ENCODE measurements around the gene ZBTB46.
"Not testable (repeated sequence)": the region's sequence is repeated elsewhere in the genome, so short reads cannot be mapped to it uniquely, and the experiment has no call there.

ZBTB46 gene

DNA sequence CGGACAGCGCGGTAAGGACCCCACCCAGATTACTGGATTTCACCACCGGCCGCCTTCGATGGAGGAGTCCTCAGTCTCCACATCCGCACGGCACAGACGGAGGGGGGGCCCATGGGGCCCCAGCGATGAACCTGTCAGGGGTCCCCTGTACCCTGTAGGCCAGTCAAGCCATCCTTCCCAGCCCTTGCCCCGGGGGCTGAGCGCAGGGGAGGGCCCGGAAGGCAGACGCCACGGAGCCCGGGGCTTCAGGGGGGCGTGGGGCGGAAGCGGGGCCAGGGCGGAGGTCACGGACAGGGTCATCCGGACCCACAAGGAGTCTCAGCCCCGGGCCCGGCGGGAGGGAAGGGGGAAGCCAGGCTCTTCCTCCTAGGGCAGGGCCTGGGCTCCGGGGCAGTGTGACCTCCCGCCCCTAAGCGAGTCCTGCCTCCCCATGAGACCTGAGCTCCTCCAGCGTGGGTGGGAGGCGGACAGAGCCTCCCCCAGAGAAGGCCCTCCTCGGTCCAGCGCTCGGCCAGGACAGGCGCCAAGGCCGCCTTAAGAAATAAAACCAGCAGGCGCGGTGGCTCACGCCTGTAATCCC is 22.8 kb downstream of the ZBTB46 start:
- in situ Hi-C loops (cut with MboI; ENCODE audit: low sequenced_read_pairs, unreplicated experiment): no loop called here
- DNase-seq (ENCODE audit: low spot score): no peak
- TF ChIP-seq CTCF (IDR thresholded peaks at IDR 0.05; ENCODE audit: borderline replicate concordance, control extremely low read depth, extremely low read depth, insufficient read depth, missing control alignments): no peak

GRCh38 chr20:63807654-63808053 is 23.4 kb downstream of the ZBTB46 start:
- no peak for TF ChIP-seq CTCF (IDR thresholded peaks at IDR 0.05; ENCODE audit: borderline replicate concordance, control extremely low read depth, extremely low read depth, insufficient read depth, missing control alignments)
- in situ Hi-C loops (cut with MboI; ENCODE audit: low sequenced_read_pairs, unreplicated experiment): no loop called here
- DNase-seq (ENCODE audit: low spot score): no peak

GRCh38 chr20:63804308-63804636 is 26.8 kb downstream of the ZBTB46 start:
- in situ Hi-C loops (cut with MboI; ENCODE audit: low sequenced_read_pairs, unreplicated experiment): no loop called here
- no peak for DNase-seq (ENCODE audit: low spot score)
- no peak for TF ChIP-seq CTCF (IDR thresholded peaks at IDR 0.05; ENCODE audit: borderline replicate concordance, control extremely low read depth, extremely low read depth, insufficient read depth, missing control alignments)

DNA sequence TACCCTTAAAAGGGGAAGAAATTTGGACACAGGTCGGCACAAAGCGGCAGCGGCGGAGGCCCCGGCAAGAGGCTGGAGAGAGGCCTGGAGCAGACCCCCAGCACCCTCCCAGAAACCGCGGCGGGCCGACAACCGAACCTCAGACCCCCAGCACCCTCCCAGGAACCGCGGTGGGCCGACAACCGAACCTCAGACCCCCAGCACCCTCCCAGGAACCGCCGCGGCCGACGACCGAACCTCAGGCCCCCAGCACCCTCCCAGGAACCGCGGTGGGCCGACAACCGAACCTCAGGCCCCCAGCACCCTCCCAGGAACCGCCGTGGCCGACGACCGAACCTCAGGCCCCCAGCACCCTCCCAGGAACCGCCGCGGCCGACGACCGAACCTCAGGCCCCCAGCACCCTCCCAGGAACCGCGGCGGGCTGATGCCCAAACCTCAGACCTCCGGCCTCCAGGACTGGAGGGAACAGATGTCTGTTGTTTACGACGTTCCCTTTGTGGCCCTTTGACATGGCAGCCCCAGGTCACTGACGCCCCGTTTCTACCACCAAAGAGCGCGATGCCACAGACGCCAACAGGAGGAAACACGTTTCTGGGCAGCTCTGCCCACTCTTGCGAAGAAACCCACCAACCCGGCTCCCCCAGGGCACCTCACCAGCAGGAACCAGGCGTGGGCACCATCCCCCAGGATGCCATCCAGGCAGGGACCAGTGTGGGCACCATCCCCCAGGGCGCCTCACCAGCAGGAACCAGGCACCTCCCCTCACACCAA is 28.4 kb downstream of the ZBTB46 start:
- DNase-seq (ENCODE audit: low spot score): no peak
- TF ChIP-seq CTCF (IDR thresholded peaks at IDR 0.05; ENCODE audit: borderline replicate concordance, control extremely low read depth, extremely low read depth, insufficient read depth, missing control alignments): no peak
- in situ Hi-C loops (cut with MboI; ENCODE audit: low sequenced_read_pairs, unreplicated experiment): no loop called here

GRCh38 chr20:63801174-63801573 is 29.9 kb downstream of the ZBTB46 start:
- DNase-seq (ENCODE audit: low spot score); in situ Hi-C loops (cut with MboI; ENCODE audit: low sequenced_read_pairs, unreplicated experiment): not testable (repeated sequence)

- in situ Hi-C loops (cut with MboI; ENCODE audit: low sequenced_read_pairs, unreplicated experiment); DNase-seq (ENCODE audit: low spot score): not testable (repeated sequence)
Measured at GRCh38 chr20:63800411-63800810, 30.7 kb downstream of the ZBTB46 start.

DNA sequence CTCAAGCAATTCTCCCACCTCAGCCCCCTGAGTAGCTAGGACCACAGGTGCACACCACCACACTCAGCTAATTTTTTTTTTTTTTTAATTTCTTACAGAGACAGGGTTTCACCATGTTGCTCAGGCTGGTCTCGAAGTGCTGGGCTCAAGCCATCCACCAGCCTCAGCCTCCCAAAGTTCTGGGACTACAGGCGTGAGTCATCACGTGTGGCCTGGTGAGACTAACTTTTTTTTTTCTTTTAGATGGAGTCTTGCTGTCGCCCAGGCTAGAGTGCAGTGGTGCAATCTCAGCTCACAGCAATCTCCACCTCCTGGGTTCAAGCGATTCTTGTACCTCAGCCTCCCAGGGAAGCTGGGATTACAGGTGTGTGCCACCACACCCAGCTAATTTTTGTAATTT is 31.9 kb downstream of the ZBTB46 start:
- DNase-seq (ENCODE audit: low spot score); in situ Hi-C loops (cut with MboI; ENCODE audit: low sequenced_read_pairs, unreplicated experiment): not testable (repeated sequence)

- DNase-seq (ENCODE audit: low spot score); in situ Hi-C loops (cut with MboI; ENCODE audit: low sequenced_read_pairs, unreplicated experiment): not testable (repeated sequence)
Measured at GRCh38 chr20:63797175-63797574, 33.9 kb downstream of the ZBTB46 start.

Measured in GM13976 (cell line).